K562 (cell line): ENCODE data around the gene ZBTB24.

ENCODE experiments used
- CLOCK ChIP-seq: fragments of 250-450 bp; sonication (Bioruptor Pico); IDR thresholded peaks from 2 replicates; pipeline ENCODE4 v1.4.0; 2020; ENCODE audit warnings: mild to moderate bottlenecking, moderate library complexity, borderline replicate concordance
- CTBP1 ChIP-seq: fragments of 450-650 bp; IDR thresholded peaks from 2 replicates; pipeline ENCODE4 v1.6.1; 2016; ENCODE audit warnings: borderline replicate concordance
- CTCF ChIP-seq, 3 experiments: IDR thresholded peaks in 2 of 3; conservative IDR thresholded peaks in 1 of 3; 2 replicates each; pipeline ENCODE4 v1.5.1; 2011 to 2012; ENCODE audit warnings: low read length in 3 of 3, mild to moderate bottlenecking in 3 of 3, control low read depth in 2 of 3, improper control_type of control experiment in 1 of 3, inconsistent platforms in 1 of 3, low read depth in 1 of 3, mixed read lengths in 1 of 3, moderate library complexity in 1 of 3; ENCODE audit not compliant: insufficient read depth in 2 of 3
- EP300 ChIP-seq: IDR thresholded peaks from 2 replicates; pipeline ENCODE4 v1.6.1; 2012; ENCODE audit warnings: low read length, improper control_type of control experiment
- ERF ChIP-seq: fragments of 450-650 bp; formaldehyde crosslinking; IDR thresholded peaks from 2 replicates; pipeline ENCODE4 v1.4.0; 2020; ENCODE audit warnings: mild to moderate bottlenecking, mixed read lengths
- EZH2 ChIP-seq: IDR thresholded peaks from 2 replicates; pipeline ENCODE4 v1.6.1; 2012; ENCODE audit warnings: low read depth, mild to moderate bottlenecking, inconsistent platforms, low read length, borderline replicate concordance
- PKNOX1 ChIP-seq: fragments of 450-650 bp; IDR thresholded peaks from 2 replicates; pipeline ENCODE4 v1.6.1; 2016
- ZNF354B ChIP-seq: fragments of 250-450 bp; sonication (Bioruptor Pico); IDR thresholded peaks from 2 replicates; pipeline ENCODE4 v1.4.0; 2020

- TF ChIP-seq CTBP1 (no peak), EZH2 (no peak), CTCF (IDR thresholded peaks at IDR 0.05 in 2 of 3, conservative IDR thresholded peaks at IDR 0.05 in 1 of 3; ENCODE audit: insufficient read depth in 2 of 3, low read depth in 1 of 3, low read length in 3 of 3) (no peak), PKNOX1 (no peak), ZNF354B (CRISPR knock-in tag) (no peak), ERF (CRISPR knock-in tag) (no peak), EP300 (no peak), CLOCK (CRISPR knock-in tag) (no peak)
These were observed 15.3 kb downstream of the ZBTB24 start for GRCh38 chr6:109467696-109468095.
